ENCODE data around the gene NUP88.
"Not testable (repeated sequence)": the region's sequence is repeated elsewhere in the genome, so short reads cannot be mapped to it uniquely, and the experiment has no call there.

Gene NUP88

DNA sequence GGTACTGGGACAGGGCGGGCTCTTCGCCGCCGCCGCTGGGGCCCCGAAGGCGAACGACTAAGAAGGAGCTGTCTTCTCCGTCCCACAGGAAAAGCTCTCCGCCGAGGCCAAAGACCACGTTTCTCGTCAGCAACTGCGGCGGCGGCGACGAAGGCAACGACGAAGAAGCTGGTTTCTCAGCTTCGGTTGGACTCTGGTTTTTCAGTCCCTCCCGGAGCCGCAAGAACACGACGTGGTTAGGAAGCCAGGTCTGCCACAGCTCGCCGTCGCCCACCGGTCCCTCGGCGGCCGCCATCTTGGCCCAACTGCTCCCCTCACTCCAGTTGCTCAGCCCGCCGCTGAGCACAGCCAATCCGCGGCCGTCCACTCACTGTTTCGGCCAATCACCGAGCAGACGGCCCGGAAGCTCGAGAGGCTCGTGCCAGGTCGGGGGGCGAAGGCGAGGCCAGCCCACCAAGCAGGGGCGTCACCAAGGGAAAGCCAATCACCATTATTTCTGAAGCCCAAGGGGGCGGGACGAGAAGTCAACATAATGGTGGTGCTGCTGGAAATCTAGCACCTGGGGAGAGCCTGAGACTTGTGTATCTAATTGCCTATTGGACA lies at the start of gene NUP88:
NUP88 (minus strand) TSS at position 307 of the 603 bp plus-strand sequence; CDS start at position 295, 12 bp downstream.
- DNase-seq = peak; percentile 95

DNA sequence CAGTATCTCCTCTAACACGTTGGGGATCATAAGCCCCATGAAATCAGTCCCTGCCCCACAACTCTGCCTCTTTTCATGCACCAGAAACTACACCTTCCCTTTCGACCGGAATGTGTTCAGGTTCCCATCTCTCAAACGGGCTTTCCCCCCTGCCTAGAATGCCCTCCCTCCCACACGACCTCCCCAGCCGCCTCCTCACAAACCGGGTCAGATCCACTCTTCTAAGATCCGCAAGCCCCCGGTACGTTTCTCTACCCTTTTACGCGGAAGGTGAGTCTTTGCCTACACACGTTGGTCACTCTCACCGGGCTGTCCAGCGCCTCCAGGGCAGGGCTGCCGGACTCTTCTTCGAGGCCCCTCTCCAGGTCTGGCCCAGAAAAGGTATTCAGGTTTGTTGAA lies 48.6 kb upstream of the NUP88 start:
- DNase-seq = no peak

DNA sequence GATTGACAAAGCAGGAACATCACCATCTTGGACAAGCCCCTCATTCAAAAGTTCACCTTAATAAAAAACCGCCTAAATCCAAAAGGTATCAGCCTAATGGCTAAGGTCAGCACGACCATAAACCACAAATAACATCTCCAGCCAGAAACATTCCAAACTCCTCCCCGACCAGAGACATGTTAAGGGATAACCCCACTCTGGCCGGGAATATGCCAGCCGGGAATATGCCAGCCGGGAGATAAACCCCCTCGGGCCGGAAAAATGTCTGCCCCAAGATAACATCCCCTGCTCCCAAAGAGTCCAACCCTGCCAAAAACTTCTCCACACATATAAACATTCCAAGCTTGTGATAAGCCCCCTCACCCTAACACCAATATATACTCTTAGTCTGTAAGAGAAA lies 48.0 kb upstream of the NUP88 start:
- no peak for DNase-seq

DNA sequence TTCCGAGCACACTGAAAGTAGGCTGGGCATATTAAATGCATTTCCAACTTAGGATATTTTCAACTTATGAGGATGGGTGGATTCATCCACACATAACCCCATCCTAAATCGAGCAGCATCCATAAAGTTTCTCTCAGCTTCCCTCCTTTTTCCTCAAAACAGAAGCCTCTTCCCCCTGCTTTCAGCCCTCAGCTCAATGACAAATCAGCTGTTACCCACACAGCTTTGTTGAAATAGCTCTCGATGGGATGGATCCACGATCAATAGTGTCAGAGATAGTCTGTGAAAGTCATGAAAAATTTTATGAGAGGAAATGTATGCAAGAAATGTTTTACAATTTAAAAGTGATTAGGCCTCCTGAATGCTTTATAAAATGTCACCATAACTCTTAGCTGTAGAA lies 46.8 kb upstream of the NUP88 start:
- no peak for DNase-seq

DNA sequence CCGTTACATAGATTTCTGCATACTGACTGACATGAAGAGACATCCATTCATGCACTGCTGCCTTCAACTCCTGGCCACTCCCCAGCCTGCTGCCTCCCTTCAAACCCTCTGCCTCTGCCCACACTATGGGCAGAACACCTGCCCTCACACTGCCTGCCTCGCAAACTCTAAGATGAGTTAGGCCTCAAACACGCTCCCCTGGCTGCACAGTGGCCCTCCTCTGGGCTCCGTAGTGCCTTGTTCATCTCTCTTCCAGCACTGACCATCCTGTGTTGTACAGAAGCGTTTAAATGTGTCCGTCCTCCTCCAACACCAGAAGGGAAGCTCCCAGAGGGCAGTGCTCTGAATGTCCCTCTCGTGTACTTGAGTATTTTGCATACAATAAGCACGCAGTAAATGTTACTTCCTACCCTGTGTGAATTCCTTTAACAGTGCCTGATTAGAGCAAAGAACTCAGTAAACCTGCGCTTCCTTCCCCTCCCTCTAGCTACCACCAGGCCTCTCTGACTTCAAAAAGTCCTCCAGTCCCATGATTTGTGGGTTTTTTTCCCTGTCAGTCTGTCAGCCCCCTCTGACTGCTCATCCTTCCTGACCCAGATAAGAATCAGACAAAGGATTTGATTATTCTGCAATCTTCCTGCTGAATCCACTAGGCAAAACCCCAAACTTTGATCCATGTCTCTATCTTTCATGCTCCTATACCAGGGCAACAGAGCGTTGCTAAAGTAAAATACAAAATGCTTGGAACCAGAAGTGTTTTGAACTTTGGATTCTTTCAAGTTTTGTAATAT lies 45.5 kb upstream of the NUP88 start:
- no peak for DNase-seq

DNA sequence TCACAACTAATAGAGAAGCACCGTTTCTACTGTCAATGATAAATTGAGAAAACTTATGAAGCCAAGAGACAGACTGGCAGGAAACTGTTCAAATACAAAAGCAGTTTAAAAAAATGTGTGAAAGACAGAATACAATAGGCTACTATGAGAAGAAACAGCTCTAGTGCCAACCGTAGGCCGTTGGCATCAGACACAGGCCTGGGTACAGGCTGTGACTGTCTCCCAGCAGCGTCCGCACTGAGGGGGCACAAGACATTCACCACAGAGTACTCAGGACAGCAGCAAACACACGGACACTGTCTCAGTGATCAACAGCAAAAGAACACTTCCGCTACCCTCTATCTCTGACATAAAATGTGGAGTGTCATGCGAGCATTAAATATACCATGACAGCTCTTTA lies 27.3 kb upstream of the NUP88 start:
- no peak for DNase-seq

DNA sequence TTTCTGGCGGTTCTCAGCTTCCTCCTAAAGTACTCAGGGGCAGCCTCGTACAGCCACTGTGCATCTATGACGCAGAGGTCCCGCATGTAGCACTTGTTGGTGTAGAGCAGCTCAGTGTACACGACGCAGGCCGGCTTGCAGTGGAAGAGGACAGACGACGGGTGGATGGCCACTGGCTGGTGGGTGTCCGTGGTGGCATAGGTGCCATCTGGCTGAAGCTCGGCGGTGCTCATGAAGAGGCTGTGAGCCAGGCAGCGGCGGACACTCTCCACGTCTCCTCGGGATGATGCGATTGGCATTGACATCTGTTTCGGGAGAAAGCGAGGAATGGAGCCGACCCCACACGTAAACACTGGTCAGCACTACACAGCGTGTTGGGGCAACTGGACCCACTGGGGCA lies 24.7 kb upstream of the NUP88 start:
- DNase-seq = no peak

DNA sequence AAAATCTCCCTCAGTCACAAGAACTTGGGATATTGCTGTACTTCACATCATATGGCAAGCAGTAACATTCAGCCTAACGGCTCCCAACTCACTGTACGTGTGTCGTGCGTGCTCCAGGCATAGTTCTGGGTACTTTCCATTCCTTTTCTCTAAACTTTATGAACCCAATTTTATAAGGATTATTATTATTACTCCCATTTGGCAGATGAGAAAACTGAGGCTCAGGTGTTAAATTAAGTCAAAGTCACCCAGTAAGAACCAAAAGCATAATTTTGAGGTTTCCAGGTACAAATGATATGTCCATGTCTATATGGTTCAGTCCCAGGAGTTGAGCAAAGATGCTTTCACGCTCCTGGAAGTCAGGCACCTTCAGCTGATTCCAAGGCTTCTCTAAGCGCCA lies 24.3 kb upstream of the NUP88 start:
- no peak for DNase-seq

DNA sequence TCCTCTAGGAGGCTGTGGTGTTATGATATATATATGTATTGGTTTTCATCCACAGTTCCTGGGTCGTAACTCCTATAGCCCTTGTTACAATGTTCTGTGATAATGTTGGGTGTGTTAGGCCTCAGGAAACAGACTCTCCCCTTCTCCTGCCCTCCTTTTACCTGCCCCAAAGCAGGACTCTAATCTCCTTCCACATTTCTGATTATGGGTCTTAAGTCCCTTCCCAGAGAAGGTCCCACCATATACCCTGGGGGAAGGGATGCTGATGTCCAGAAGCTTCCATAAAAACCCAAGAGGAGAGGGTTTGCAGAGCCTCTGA lies 19.9 kb upstream of the NUP88 start:
- no peak for DNase-seq

DNA sequence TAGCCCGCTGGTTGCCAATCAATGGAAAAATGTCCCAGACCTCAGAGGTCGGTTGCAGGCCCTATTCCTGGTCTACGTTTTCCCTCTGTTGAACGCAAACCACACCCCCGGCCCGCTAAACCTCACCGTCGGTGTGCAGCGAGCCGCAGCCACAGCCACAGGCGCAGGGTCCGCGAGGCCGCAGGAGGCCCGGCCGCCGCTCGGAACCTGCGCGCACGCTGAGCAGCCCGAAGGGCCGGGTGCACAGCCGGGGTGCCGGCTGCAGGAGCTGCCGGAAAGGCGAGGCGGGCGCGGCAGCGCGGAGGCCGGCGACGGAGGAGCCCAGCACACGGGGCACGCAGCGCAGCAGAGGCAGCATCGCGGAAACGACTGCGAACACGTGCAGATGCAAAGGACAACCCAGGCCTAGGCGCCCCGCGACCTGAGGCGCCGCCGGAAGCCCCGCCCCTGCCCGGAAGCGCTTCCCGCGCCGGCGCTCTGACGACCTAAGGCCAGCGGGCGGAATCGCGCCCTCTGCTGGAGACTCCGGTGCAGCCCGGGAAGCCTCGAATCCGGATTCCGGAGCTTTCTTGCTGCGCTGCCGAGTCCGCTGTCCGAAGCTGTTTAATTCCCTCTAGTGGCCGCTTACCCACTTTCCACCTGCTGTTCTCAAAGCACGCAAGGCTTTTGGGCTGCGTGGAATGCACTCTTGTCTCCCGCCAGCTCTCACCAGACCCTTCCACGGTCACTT lies 19.4 kb upstream of the NUP88 start, which contains the start of gene C1QBP:
C1QBP (minus strand) TSS at position 440 of the 730 bp plus-strand sequence; CDS start at position 358, 82 bp downstream.
- peak; percentile 91 for DNase-seq

DNA sequence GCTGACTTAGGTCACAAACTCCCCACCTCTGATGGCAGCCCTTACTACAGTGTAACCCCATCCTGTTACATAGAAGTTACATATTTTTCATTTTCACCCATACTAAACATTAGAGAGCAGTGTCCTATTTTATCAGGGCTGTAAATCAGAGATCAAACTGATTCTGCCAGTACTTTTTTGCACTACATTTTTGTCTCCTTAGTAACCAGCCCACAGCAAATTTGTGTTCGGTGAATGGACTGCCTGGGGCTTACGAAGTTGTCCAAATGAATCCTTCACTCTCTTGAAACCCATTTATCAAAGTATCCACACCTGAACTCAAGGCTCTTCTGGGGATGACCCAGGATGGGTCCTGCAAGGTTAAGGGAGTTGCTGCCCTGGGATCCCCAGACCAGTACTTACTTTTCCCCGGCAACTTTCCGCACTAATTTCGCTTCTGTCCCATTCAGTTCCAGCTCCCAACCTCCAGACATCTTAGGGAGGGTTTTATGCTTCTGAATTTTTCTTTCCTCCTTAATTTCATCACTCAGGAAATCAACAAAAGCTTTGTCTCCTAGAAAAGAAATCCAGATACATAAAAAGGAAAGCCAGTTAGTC lies 18.4 kb upstream of the NUP88 start:
- no peak for DNase-seq

DNA sequence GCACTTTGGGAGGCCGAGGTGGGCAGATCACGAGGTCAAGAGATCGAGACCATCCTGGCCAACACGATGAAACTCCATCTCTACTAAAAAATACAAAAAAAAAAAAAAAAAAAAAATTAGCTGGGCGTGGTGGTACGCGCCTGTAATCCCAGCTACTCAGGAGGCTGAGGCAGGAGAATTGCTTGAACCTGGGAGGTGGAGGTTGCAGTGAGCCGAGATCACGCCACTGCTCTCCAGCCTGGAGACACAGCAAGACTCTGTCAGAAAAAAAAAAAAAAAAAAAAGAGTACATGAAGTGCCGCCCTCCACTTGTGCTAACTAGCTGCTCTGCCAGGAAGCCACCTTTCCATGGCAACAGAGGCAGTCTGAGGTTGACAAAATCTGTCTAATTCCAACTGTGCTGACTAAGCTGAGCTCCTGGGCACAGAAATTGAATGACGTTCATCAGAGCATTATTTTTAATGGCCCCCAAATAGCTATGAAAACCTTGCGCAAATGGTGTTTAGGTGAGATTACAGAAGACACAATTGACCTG lies 16.4 kb upstream of the NUP88 start:
- DNase-seq = not testable (repeated sequence)

DNA sequence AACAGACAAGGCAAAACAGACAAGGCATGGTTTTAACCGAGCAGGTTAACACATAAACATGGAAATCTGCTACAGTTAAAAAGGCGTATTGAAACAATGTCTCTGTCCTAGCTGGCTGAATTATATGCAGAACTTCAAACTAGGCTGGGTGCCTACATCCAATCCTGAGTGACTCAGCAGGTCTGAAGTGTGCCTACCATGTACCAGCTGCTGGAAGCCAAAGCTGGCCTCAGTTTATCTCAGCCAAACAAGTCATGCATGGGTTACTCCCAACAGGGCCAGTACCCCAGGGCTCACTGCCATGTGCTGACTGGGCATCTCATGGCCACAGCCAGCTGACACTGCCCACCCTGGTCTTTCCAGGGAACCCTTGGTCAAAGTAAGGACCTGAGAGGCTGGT lies 15.5 kb upstream of the NUP88 start:
- no peak for DNase-seq

DNA sequence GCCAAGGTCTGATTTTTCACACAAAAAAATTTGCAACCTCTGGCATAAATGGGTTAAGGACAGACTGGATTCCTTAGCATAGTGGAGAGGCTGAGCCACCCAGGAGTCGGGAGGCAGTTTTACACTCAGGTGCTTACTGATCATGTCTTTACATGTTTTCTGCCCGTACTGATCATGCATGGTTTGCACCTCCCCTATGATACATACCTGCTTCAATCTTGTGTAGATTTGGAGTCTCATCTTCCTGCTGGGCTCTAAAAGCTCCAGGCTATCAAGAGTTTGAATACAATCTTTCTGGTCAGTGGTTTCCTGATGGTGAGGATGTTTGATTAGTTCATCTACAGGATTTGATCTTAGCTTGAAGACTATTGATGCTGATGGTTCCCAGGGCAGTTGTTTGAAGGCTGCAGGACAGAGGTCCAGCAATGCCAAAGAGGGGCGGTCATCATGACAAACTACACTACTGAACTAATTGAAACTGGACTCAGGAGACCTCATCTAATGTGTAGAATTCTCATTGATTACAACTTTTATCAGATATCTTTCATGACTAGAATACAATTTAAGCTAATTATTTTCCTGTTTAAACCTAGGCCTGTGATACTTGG lies 12.6 kb upstream of the NUP88 start:
- DNase-seq = no peak

DNA sequence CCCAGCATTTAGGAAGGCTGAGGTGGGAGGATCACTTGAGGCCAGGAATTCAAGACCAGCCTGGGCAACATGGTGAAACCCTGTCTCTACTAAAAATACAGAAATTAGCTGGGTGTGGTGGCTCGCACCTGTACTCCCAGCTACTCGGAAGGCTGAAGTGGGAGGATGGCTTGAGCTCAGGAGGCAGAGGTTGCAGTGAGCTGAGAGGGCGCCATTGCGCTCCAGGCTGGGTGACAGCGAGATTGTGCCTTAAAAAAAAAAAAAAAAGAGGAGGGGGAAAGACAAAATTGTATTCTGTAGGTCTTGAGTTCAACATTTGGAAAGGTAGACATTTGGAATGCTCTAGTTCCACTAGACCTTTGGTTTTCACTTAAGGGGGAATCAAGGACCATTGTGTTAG lies 11.8 kb upstream of the NUP88 start:
- not testable (repeated sequence) for DNase-seq

DNA sequence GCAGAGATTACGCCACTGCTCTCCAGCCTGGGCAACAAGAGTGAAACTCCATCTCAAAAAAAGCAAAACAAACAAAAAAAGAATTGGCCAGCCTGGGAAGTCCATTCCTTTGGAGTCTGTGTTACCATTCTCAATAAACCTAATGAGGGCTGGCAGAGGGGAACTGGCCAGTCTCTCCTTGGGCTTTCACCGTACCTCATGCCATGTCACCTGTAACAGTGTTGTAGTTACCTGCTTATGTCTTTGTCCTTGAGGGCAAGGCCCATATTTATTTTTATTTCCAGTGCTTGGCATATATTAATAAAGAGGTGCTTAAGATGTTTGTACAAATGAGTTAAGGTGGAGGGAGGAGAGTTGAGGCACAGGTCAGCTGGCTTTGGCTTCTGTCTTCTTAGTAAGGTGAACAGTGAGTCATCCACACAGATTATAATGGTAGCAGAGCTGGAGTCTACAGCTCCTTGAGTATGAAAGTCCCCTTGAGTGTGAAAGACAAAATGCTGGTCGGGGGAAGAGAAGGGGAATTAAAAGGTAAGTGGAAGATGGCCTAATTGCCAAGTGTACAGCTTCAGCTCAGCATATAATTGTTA lies 11.0 kb upstream of the NUP88 start:
- DNase-seq = no peak

DNA sequence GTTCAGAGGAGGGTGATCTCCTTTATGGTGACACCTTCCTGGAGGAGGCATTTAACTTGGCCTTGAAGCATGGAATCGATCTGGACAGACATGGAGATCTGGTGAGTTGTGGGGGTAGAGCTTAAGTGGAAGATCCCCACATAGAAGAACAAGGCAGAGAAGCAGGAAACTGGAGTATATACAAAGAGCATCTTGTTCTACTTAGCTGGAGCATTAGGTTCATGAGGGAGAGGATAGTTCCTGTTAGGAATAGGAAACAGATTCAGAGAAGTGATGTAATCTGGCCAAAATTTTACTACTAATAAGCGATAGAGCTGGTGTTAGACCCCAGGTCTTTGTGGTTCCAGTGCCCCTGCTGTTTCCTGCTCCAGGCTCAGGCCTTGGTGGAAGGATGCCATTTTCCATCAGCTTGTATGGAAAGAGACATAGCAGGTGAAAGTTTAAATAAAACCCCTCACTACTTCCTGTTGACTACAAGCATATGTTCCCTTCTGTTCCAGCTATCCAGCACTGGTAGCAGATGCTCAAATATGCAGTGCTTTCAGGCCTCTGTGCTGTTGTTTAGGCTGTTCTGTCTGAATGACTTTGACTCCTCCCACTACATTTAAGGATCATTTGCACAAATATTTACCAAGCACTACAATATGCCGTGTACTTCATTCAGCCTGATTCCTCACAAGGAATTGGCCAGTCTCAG lies 9.9 kb upstream of the NUP88 start:
- DNase-seq = no peak

DNA sequence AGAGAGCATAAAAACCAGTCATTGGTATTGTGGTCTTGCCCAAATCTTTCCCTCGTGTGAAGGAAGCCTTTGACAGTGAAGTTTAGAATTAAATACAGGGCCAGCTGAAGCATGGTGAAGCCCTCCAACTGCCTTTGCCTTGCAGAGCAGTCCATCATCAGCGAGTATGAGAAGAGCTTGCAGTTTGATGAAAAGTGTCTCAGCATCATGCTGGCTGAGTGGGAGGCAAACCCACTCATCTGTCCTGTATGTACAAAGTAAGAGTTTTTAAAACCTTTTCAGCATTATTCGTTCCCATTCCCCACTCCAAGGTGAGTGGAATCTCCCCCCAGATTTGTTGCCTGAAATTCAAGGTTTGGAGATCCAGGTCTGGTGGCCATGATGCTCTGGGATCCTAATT lies 6.4 kb upstream of the NUP88 start:
- DNase-seq = no peak

DNA sequence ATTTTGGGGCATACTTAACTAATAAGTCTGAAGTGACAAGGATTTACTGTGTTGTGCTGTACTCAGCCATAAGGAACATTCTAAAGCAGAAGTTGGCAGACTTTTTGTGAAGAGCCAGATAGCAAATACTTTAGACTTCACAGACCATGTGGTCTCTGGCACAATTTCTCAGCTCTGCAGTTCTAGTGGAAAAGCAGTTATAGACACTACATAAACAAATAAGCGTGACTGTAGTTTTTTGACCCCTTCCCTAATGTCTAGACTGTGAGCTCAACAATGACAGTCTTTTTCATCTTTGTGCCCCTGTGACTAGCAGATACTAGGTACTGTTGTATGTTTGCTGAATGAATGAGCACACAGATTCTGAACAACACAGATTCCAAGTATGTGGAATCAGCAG lies 5.4 kb upstream of the NUP88 start:
- DNase-seq = no peak

DNA sequence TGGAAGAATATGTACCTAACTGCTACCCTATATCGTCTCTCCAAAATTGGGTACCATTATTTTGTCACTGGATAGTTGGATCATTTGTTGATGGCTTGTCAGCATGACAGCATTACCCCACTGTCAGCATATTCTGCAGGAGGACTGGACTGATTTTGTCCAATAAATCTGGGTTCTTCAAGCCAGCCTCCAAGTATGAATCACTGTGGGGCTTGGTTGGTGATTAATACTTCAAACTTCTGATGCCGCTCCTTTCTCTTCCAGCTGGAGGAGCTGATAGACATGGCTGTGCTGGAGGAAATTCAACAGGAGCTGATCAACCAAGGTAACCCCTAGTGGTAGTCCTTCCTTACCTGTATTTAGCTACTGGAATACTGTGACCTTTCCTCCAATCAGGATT lies 3.0 kb upstream of the NUP88 start:
- DNase-seq = no peak

DNA sequence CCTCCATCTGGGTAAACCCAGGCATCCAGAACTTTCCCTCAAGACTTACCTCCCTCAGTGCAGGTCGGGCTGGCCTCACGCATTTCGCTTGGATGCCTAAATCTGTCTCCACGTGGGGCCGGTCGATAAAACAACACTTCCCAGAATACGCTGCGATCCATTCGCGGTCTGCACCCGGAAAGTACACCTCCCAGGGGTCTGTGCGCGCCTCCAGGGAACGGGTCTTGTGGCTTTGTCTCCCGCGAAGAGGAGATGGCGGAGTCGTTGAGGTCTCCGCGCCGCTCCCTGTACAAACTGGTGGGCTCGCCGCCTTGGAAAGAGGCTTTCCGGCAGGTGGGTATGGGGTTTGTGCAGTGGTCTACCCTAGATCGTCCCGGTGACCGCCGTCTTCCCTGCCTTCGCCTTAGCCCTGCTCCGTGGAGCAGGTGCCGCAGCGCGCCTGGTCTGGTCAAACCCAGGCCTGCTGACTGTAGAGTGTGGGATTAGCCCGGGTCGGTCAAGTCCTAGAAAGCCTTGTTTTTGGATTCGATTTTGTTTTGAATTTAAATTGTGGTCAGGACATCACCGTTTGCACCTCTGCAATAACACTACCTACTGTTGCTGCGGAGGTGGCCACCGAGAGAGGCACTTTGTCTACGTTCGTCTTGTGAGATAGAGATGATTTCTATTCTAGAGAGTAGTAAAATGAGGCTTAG lies 644 bp upstream of the NUP88 start, which contains the start of gene RPAIN:
RPAIN (plus strand) TSS at position 224 of the 695 bp plus-strand sequence; CDS start at position 253, 29 bp downstream.
- DNase-seq = peak; percentile 85

Data from CD4-positive, alpha-beta T cell treated with Interleukin-15 for 1 hour (primary cell).